ENCODE measurements around the gene ZNF862.

ZNF862 gene

GRCh38 chr7:149860821-149861727 lies 22.9 kb downstream of the ZNF862 start:
- no peak for TF ChIP-seq FOXP2 (optimal IDR thresholded peaks at IDR 0.05; ENCODE audit: borderline replicate concordance, extremely low read depth, extremely low read length, insufficient read depth)
- peak; percentile 21 to 60; a peak in 3 of 4 replicates for TF ChIP-seq REST (IDR thresholded peaks at IDR 0.05; ENCODE audit: insufficient read depth in 1 of 2, low read depth in 2 of 2, low read length in 2 of 2)
- no peak for TF ChIP-seq SIN3A (IDR thresholded peaks at IDR 0.05; ENCODE audit: borderline replicate concordance, insufficient read depth, low read length)
- TF ChIP-seq POLR2AphosphoS5 (IDR thresholded peaks at IDR 0.05; ENCODE audit: low read depth, low read length), result no peak
- TF ChIP-seq TAF1 (IDR thresholded peaks at IDR 0.05; ENCODE audit: borderline replicate concordance, insufficient read depth, low read length), result no peak

GRCh38 chr7:149861728-149862045 lies 23.5 kb downstream of the ZNF862 start:
- TF ChIP-seq SIN3A (IDR thresholded peaks at IDR 0.05; ENCODE audit: borderline replicate concordance, insufficient read depth, low read length) (no peak), FOXP2 (optimal IDR thresholded peaks at IDR 0.05; ENCODE audit: borderline replicate concordance, extremely low read depth, extremely low read length, insufficient read depth) (no peak), REST (IDR thresholded peaks at IDR 0.05; ENCODE audit: insufficient read depth in 1 of 2, low read depth in 2 of 2, low read length in 2 of 2) (no peak)

- TF ChIP-seq SIN3A (IDR thresholded peaks at IDR 0.05; ENCODE audit: borderline replicate concordance, insufficient read depth, low read length) (no peak), REST (IDR thresholded peaks at IDR 0.05; ENCODE audit: insufficient read depth in 1 of 2, low read depth in 2 of 2, low read length in 2 of 2) (no peak)
Observed at GRCh38 chr7:149862156-149862555, 24.0 kb downstream of the ZNF862 start.

- TF ChIP-seq FOXP2 (optimal IDR thresholded peaks at IDR 0.05; ENCODE audit: borderline replicate concordance, extremely low read depth, extremely low read length, insufficient read depth), result no peak
- no peak for TF ChIP-seq POLR2AphosphoS5 (IDR thresholded peaks at IDR 0.05; ENCODE audit: low read depth, low read length)
- TF ChIP-seq REST (IDR thresholded peaks at IDR 0.05; ENCODE audit: insufficient read depth in 1 of 2, low read depth in 2 of 2, low read length in 2 of 2), result no peak
- no peak for TF ChIP-seq SIN3A (IDR thresholded peaks at IDR 0.05; ENCODE audit: borderline replicate concordance, insufficient read depth, low read length)
- TF ChIP-seq TAF1 (IDR thresholded peaks at IDR 0.05; ENCODE audit: borderline replicate concordance, insufficient read depth, low read length), result no peak
Observed at GRCh38 chr7:149863500-149863899, 25.3 kb downstream of the ZNF862 start.

GRCh38 chr7:149864023-149864422 lies 25.8 kb downstream of the ZNF862 start:
- TF ChIP-seq FOXP2 (optimal IDR thresholded peaks at IDR 0.05; ENCODE audit: borderline replicate concordance, extremely low read depth, extremely low read length, insufficient read depth) (no peak), SIN3A (IDR thresholded peaks at IDR 0.05; ENCODE audit: borderline replicate concordance, insufficient read depth, low read length) (no peak), POLR2AphosphoS5 (IDR thresholded peaks at IDR 0.05; ENCODE audit: low read depth, low read length) (no peak), REST (IDR thresholded peaks at IDR 0.05; ENCODE audit: insufficient read depth in 1 of 2, low read depth in 2 of 2, low read length in 2 of 2) (no peak), TAF1 (IDR thresholded peaks at IDR 0.05; ENCODE audit: borderline replicate concordance, insufficient read depth, low read length) (no peak)

All from PFSK-1 (cell line).